ENCODE measurements around the gene SERPINA5. TPM values are rescaled to one million over a fixed set of nuclear protein-coding genes. Genes with fewer than 3 reads are reported as not detected.

SERPINA5 gene
- total RNA-seq, 1 donor from 2014 or later, result 4.3 TPM

GRCh38 chr14:94582851-94583250, 1.6 kb downstream of the SERPINA5 start:
- H3K27me3 ChIP-seq, result no peaks in the 10 kb centered on the region
- H3K27ac ChIP-seq, result no peak overlapping the region
- no peak for TF ChIP-seq CTCF (IDR thresholded peaks at IDR 0.05)
- no peak for DNase-seq (ENCODE audit: low spot score in 2 of 2)
- no peaks in the 10 kb centered on the region for H3K4me1 ChIP-seq
- H3K4me3 ChIP-seq, result no peak overlapping the region
- intact Hi-C loops (cut with DNase I), result no loop called here
- H3K9me3 ChIP-seq, result no peaks in the 10 kb centered on the region
- no peaks in the 10 kb centered on the region for H3K36me3 ChIP-seq

- DNase-seq (ENCODE audit: low spot score in 2 of 2), result no peak
- TF ChIP-seq CTCF (IDR thresholded peaks at IDR 0.05), result no peak
- intact Hi-C loops (cut with DNase I), result no loop called here
- Histone ChIP-seq H3K4me3 (no peak overlapping the region), H3K9me3 (no peaks in the 10 kb centered on the region), H3K27me3 (no peaks in the 10 kb centered on the region), H3K4me1 (no peaks in the 10 kb centered on the region), H3K27ac (no peak overlapping the region), H3K36me3 (no peaks in the 10 kb centered on the region)
Observed at GRCh38 chr14:94583557-94583956, 2.3 kb downstream of the SERPINA5 start.

- H3K27me3 ChIP-seq, result no peaks in the 10 kb centered on the region
- no peak overlapping the region for H3K4me3 ChIP-seq
- TF ChIP-seq CTCF (IDR thresholded peaks at IDR 0.05), result no peak
- no peaks in the 10 kb centered on the region for H3K9me3 ChIP-seq
- no peak overlapping the region for H3K27ac ChIP-seq
- H3K36me3 ChIP-seq, result no peaks in the 10 kb centered on the region
- intact Hi-C loops (cut with DNase I), result no loop called here
- no peak for DNase-seq (ENCODE audit: low spot score in 2 of 2)
- H3K4me1 ChIP-seq, result no peaks in the 10 kb centered on the region
Observed at GRCh38 chr14:94584591-94585280, 3.5 kb downstream of the SERPINA5 start.

GRCh38 chr14:94586635-94587034, 5.4 kb downstream of the SERPINA5 start:
- Histone ChIP-seq H3K27me3 (no peaks in the 10 kb centered on the region), H3K4me1 (no peaks in the 10 kb centered on the region), H3K27ac (no peak overlapping the region), H3K9me3 (no peaks in the 10 kb centered on the region), H3K4me3 (no peak overlapping the region), H3K36me3 (no peaks in the 10 kb centered on the region)
- intact Hi-C loops (cut with DNase I), result no loop called here
- TF ChIP-seq CTCF (IDR thresholded peaks at IDR 0.05), result no peak
- no peak for DNase-seq (ENCODE audit: low spot score in 2 of 2)

GRCh38 chr14:94588311-94588710, 7.1 kb downstream of the SERPINA5 start:
- Histone ChIP-seq H3K36me3 (no peaks in the 10 kb centered on the region), H3K4me3 (no peak overlapping the region), H3K9me3 (no peaks in the 10 kb centered on the region), H3K27ac (no peak overlapping the region), H3K27me3 (no peaks in the 10 kb centered on the region), H3K4me1 (no peaks in the 10 kb centered on the region)
- DNase-seq (ENCODE audit: low spot score in 2 of 2), result no peak
- intact Hi-C loops (cut with DNase I), result no loop called here
- TF ChIP-seq CTCF (IDR thresholded peaks at IDR 0.05), result no peak

- H3K27ac ChIP-seq, result no peak overlapping the region
- H3K36me3 ChIP-seq, result no peaks in the 10 kb centered on the region
- H3K9me3 ChIP-seq, result no peaks in the 10 kb centered on the region
- no peak for DNase-seq (ENCODE audit: low spot score in 2 of 2)
- H3K4me3 ChIP-seq, result no peak overlapping the region
- intact Hi-C loops (cut with DNase I), result no loop called here
- TF ChIP-seq CTCF (IDR thresholded peaks at IDR 0.05), result no peak
- H3K4me1 ChIP-seq, result no peaks in the 10 kb centered on the region
- H3K27me3 ChIP-seq, result no peaks in the 10 kb centered on the region
Observed at GRCh38 chr14:94591073-94591472, 9.8 kb downstream of the SERPINA5 start.

Data from ascending aorta (tissue), 2 donors.